Mucosa of gallbladder (tissue), 1 donor: ENCODE measurements around the gene TRIM16. TPM values are rescaled to one million over a fixed set of nuclear protein-coding genes. Genes with fewer than 3 reads are reported as not detected.
"Not testable (repeated sequence)": the region's sequence is repeated elsewhere in the genome, so short reads cannot be mapped to it uniquely, and the experiment has no call there.

Experiments used
- DNase-seq: peaks from one replicate; pipeline ENCODE4 v3.0.0-alpha.2; 2020; ENCODE audit warnings: low spot score
- total RNA-seq: library from RNA; stranded (reverse); gene quantifications from one replicate; pipeline ENCODE4 v1.2.1, GENCODE V29; 2021
- donor health status: DM: no; HTN: no; CAD: no.

Gene TRIM16
- total RNA-seq, 1 donor from 2014 or later: 28.0 TPM

- no peak for DNase-seq
Measured at GRCh38 chr17:15658296-15658695, 25.8 kb downstream of the TRIM16 start.

- DNase-seq: no peak
Measured at GRCh38 chr17:15657868-15658267, 26.2 kb downstream of the TRIM16 start.

GRCh38 chr17:15654886-15655561, 29.1 kb downstream of the TRIM16 start:
- peak; percentile 57 for DNase-seq

GRCh38 chr17:15654401-15654800, 29.7 kb downstream of the TRIM16 start:
- not testable (repeated sequence) for DNase-seq

GRCh38 chr17:15652960-15653359, 31.2 kb downstream of the TRIM16 start:
- DNase-seq: no peak

- DNase-seq: peak; percentile 94
Measured at GRCh38 chr17:15651583-15652110, 32.5 kb downstream of the TRIM16 start.

- no peak for DNase-seq
Measured at GRCh38 chr17:15650741-15651582, 33.1 kb downstream of the TRIM16 start.

- peak; percentile 58 for DNase-seq
Measured at GRCh38 chr17:15649861-15650421, 34.2 kb downstream of the TRIM16 start.

- no peak for DNase-seq
Measured at GRCh38 chr17:15648386-15648785, 35.7 kb downstream of the TRIM16 start.

GRCh38 chr17:15645942-15646312, 38.2 kb downstream of the TRIM16 start:
- DNase-seq: peak; percentile 13

- not testable (repeated sequence) for DNase-seq
Measured at GRCh38 chr17:15645099-15645941, 38.8 kb downstream of the TRIM16 start.

- not testable (repeated sequence) for DNase-seq
Measured at GRCh38 chr17:15642505-15643251, 41.4 kb downstream of the TRIM16 start.

- not testable (repeated sequence) for DNase-seq
Measured at GRCh38 chr17:15642014-15642413, 42.1 kb downstream of the TRIM16 start.

GRCh38 chr17:15630930-15631453, 53.1 kb downstream of the TRIM16 start:
- not testable (repeated sequence) for DNase-seq

GRCh38 chr17:15629991-15630390, 54.1 kb downstream of the TRIM16 start:
- DNase-seq: not testable (repeated sequence)

GRCh38 chr17:15623661-15624209, 60.4 kb downstream of the TRIM16 start:
- DNase-seq: not testable (repeated sequence)

GRCh38 chr17:15623255-15623654, 60.9 kb downstream of the TRIM16 start:
- DNase-seq: not testable (repeated sequence)

- not testable (repeated sequence) for DNase-seq
Measured at GRCh38 chr17:15622124-15622523, 62.0 kb downstream of the TRIM16 start.

GRCh38 chr17:15619331-15620058, 64.6 kb downstream of the TRIM16 start, which contains the start of gene FBXW10B:
TSS of gene FBXW10B (minus strand) at chr17:15619704. CDS start at chr17:15619512, 192 bp downstream.
- not testable (repeated sequence) for DNase-seq
